Activated CD4-positive, alpha-beta T cell treated with anti-CD3 and anti-CD28 coated beads, Interleukin-2, amount 50 U/mL, for 4 hours (primary cell): ENCODE measurements around the gene SERTAD4.
"Not testable (repeated sequence)": the region's sequence is repeated elsewhere in the genome, so short reads cannot be mapped to it uniquely, and the experiment has no call there.

ENCODE experiments used
- DNase-seq, 2 experiments: peaks; one replicate each; pipeline ENCODE4 v3.0.0-alpha.2; 2020

SERTAD4 gene

GRCh38 chr1:210262167-210262896 is 29.7 kb downstream of the SERTAD4 start:
- DNase-seq: no peak

- DNase-seq: no peak
Measured at GRCh38 chr1:210262897-210263272, 30.3 kb downstream of the SERTAD4 start.

- DNase-seq: no peak
Measured at GRCh38 chr1:210263963-210264362, 31.4 kb downstream of the SERTAD4 start.

- no peak for DNase-seq
Measured at GRCh38 chr1:210264496-210265380, 32.1 kb downstream of the SERTAD4 start.

- DNase-seq: not testable (repeated sequence)
Measured at GRCh38 chr1:210265392-210265955, 32.9 kb downstream of the SERTAD4 start.

- DNase-seq: no peak
Measured at GRCh38 chr1:210269981-210270380, 37.4 kb downstream of the SERTAD4 start.

- DNase-seq: no peak
Measured at GRCh38 chr1:210272666-210273065, 40.1 kb downstream of the SERTAD4 start.

GRCh38 chr1:210280221-210280620 is 47.6 kb downstream of the SERTAD4 start:
- no peak for DNase-seq

GRCh38 chr1:210288116-210288515 is 55.5 kb downstream of the SERTAD4 start:
- no peak for DNase-seq

- no peak for DNase-seq
Measured at GRCh38 chr1:210289248-210289647, 56.7 kb downstream of the SERTAD4 start.

- DNase-seq: no peak
Measured at GRCh38 chr1:210291081-210291764, 58.6 kb downstream of the SERTAD4 start.

GRCh38 chr1:210291786-210292230 is 59.2 kb downstream of the SERTAD4 start:
- DNase-seq: no peak

- DNase-seq: peak; percentile 23 to 34
Measured at GRCh38 chr1:210292231-210292871, 59.8 kb downstream of the SERTAD4 start.

- DNase-seq: no peak
Measured at GRCh38 chr1:210293171-210293607, 60.6 kb downstream of the SERTAD4 start.

GRCh38 chr1:210294999-210295745 is 62.6 kb downstream of the SERTAD4 start:
- no peak for DNase-seq
